HG03354 (cell line): ENCODE measurements around the gene CCDC89.
"Not testable (repeated sequence)": the region's sequence is repeated elsewhere in the genome, so short reads cannot be mapped to it uniquely, and the experiment has no call there.

Experiments used
- ATAC-seq: cut with Tn5 transposase; IDR thresholded peaks from one replicate; pipeline ENCODE4 v1.9.1; 2021; ENCODE audit warnings: mild to moderate bottlenecking; ENCODE audit not compliant: unreplicated experiment, poor library complexity, severe bottlenecking

The CCDC89 gene

DNA sequence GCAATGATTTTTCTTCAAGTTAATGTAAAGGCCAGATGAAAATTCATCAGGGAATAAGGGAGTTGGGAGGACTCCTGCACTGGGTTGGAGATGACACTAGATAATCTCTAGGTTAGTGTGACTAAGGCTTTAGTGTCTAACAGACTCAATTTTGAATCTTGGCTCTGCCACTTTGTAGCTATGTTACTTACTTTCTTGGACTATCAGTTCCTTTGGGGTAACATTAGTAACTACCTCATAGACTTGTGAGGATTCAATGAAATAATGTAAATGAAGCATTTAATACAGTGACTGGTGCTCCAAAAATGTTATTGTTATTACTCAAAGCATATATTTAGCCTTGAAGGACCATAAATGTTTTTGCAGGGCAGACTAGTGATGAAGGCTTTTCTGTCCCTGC is 9.6 kb upstream of the CCDC89 start:
- ATAC-seq, result no peak

GRCh38 chr11:85694385-85694980 is 8.5 kb upstream of the CCDC89 start:
- peak; percentile 60 for ATAC-seq

DNA sequence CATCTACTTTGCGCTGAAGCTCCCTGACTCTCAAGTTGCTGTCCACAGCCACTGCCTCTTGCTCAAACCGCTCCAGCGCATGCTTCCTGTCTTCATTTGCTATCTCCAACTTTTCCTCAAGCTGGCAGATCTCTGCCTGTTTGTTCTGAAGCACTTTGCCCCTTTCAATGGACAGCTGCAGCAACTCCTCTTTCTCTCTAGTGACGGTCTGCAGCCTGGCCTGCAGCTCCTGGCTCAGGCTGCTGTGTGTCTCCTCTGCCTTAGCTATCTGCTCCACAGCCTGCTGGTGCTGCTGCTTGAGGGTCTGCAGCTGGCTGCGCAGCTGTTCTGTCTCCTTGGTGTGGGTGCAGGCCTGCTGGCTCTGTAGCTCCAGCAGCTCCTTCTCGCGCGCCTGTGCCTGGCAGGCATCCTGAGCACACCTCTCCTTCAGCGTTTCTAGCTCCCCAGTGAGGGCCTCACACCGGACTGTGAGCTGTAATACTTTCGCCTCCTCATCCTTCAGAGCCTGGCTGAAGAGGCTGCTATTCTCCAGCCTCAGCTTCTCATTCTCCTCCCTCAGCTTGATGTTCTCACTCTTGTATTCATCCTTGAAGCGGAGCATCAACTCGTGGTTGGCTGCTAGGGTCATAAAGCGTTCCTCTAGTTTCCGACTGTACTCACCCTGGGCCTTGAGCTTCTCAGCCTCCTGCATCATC is 723 bp downstream of the CCDC89 start:
- ATAC-seq, result no peak

DNA sequence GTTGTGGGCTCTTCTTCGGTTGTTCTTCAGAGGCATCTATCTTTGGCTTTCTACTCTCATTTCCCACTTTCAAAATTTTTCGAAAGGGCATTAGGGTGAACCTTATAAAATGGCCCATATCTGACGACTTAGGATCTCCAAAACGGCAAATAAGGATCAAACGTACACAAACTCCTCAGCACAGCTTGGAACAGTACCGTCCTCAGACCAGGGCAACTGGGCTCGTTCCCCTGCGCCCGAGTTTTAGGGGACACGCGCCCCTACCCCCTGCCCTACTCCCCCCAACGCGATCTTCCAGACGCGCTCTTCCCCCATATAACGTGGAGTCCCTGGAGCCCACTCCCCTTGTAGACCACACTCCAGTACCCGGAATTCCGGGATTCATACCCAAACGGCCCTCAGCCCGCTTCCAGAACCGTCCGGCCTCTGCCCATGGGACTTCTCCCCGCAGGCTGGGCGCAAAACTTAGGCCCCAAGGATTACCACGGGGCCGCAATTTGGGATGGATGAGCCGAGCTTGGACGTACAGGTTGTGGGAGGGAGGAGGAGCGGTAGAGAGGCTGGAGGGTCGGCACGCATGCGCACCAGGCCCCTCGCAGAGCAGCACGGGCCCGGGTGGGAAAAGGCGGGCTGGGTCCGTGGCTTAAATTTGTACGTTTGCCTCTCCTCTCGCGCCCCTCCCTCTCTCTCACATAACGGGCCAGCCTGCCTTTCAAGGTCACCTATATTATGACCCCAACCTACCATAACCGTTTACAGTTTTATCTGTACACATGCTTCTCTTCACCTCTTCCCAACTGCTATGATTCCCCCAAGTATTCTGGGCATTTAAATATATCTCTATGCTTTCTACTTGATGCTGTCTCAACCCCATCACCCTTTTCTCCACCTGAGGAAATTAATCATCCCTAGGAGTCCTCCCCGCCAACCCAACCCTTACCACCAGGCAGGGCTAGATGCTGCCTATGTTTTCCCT is 3.4 kb downstream of the CCDC89 start:
- ATAC-seq, result peak; percentile 90

DNA sequence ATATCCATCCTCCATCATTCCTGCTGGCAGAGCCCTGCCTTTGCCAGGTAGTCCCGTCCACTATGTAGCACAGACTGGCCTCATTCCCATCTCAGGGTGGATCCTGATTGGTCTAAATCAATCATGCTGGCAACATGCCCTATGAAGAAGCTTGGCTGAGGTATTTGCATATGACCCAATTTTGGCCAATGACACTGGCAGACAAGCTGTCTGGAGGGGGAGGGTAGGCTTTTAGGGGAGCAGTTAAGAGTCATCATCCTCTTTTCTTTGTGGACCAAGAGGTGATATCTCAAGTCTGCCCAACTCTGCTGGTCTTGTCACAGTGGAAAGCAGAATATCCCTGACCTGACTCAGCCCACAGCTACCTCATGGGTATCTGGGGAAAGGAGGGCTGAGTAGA is 5.1 kb downstream of the CCDC89 start:
- ATAC-seq, result no peak

DNA sequence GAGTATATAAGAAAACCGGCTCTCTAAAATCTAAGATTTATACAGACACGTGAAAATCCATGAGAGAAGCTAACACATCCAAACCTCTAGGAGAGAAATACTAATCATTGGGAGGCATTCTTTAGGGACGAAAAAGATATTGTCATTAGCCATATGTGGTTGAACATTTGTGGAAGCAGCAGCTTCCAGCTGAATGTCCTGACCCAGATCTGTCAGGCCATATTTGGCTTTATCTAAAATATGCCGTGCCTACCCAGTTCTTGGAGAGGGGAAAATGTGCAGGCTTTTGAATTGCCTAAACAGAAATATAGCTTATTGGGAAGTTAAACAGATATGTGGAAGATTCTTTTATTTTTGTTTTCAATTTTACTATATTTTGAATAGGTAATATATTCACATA is 6.4 kb downstream of the CCDC89 start:
- ATAC-seq, result no peak

DNA sequence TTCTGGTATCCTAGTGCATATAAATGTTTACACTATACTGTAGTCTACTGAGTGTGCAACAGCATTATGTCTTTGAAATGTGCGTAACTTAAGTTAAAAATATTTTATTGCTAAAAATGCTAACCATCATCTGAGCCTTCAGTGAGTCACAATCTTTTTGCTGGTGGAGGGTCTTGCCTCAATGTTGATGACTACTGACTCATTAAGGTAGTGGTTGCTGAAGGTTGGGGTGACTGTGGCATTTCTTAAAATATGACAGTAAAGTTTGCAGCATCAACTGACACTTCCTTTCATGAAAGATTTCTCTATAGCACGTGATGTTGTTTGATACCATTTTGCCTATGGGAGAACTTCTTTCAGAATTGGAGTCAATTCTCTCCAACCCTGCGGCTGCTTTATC is 12.6 kb downstream of the CCDC89 start:
- no peak for ATAC-seq

GRCh38 chr11:85672105-85672902 is 13.7 kb downstream of the CCDC89 start:
- ATAC-seq, result no peak

GRCh38 chr11:85670949-85671663 is 14.9 kb downstream of the CCDC89 start:
- ATAC-seq, result not testable (repeated sequence)

DNA sequence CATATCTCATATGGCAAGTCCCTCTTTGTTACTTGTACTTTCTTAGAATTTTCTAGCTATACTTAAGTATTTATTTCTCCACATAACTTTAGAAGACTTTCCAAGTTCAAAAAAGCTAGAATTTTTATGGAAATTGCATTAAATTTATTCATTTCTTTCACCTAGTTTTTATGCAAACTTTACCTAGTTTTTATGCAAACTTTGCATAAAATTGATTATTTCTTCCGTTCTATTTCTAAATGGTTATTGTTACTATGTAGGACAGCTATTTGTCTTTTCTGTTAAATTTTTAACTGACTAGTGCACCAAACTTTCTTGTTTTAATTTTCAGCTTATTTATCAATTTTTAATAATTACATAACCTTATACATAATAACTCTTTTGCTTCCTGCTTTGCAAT is 17.8 kb downstream of the CCDC89 start:
- no peak for ATAC-seq

DNA sequence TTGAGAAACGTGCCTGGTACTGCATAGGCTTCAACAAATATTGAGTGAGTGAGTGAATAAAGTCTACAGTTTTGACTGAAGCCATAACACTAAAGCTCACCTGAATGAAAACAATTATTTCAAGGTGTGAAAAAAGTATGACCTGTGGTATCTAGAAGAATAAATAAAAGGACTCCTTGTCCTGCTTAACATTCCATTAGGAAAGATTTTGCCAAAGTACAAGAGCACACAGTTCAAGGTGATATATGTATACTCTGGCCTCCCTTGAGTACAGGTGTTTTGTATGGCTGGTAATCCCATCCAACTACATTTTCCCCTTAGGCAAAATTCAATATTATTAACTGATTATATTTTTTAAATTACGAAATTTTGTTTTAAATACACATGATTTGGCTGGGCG is 19.3 kb downstream of the CCDC89 start:
- ATAC-seq, result no peak

DNA sequence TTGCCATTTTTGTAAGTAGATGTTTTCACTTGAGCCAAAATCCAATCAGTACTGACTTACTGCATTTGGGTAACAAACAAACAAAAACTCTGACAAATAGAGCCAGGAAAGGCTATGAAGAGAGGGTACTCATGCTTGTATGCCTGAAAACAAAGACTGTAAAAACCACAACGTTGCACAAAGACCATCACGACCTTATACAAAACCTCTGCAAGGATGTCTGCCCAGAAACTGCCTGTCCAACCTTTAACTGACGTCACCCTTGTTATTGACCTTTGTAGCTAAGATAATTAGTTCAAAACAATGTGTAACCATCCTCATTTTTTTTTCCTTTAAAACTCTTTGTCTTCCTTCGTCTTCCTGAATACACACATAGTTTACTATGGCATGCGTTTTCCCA is 20.3 kb downstream of the CCDC89 start:
- no peak for ATAC-seq

GRCh38 chr11:85664615-85665481 is 21.1 kb downstream of the CCDC89 start, which contains the start of gene CREBZF:
Gene CREBZF (minus strand): TSS chr11:85665129. CDS start chr11:85664875, 254 bp downstream.
- ATAC-seq, result peak; percentile 92

DNA sequence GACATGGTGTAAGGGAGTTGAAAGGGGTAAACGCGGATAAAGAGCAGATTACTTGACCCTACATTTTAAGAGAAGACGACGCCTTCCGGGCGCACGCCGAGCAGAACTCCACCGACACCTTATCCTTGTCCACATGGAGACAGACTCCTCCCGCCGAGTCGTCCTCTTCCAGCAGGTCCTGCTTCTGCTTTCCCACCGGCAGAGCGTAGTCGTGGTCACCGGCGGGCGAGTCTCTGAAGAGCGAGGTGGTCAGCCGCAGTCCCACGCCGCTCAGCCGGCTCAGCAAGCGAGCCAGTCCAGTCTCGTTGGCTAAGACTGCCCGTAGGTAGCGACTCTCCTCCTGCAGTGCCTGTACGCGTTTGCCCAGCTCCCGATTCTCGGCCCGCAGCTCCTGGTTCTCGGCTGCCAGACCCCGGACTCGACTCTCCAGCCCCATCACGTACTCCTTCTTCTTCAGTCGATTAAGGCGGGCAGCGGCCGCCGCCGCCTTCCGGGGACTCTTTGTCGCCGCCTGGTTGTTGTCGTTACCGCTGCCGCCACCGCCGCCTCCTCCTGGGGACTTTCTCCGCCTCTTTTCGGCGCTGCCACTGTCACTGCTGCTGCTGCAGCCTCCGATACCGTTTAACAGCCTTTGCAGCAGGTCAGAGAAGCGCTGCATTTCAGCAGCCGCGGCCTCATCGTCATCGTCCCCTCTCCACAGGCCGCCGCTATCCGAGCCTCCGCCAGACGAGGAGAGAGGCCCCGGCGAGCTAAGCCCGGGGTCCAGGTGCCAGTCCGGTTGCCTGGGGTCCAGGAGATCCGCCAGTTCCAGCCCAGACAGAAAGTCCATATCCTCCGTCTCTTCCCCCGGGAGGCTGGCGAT is 22.0 kb downstream of the CCDC89 start:
- ATAC-seq, result peak; percentile 77

GRCh38 chr11:85663080-85663752 is 22.8 kb downstream of the CCDC89 start:
- ATAC-seq, result no peak

DNA sequence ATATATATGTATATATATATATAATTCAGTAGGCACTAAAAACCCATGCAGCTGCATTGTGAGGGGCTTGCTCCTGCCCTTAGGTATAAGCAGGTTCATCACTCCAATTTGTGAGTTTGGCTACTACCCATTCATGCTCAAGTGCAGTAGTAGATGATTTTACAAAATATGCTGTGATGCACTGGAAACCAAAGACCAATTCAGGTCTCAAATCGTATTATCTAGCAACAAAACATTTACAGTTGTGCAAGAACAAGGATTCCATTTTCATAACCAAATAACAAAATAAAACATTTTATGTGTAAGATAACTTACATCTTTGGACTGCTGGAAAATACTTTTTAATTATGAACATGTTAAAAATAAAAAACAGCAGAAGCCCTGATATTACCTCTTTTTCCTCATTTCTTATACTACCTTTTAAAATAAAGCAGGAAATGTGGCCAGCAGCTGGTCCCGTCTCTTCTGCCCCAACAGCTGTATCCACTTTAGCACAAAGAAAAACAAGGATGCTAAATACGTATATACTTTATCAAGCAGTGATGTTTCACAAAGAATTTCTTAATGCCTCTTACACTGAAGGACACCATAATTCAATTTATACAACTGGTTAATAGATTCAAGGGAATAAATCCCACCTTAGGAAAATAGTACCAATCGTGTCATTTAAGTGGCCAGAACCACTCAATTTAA is 23.9 kb downstream of the CCDC89 start:
- no peak for ATAC-seq
